ENCODE data around the gene CD9.
"Not testable (repeated sequence)": the region's sequence is repeated elsewhere in the genome, so short reads cannot be mapped to it uniquely, and the experiment has no call there.

CD9 gene

GRCh38 chr12:6200256-6201212 is at the start of gene CD9:
Gene CD9, plus strand, starts transcription at chr12:6200400. Its CDS starts 100 bp downstream, at chr12:6200500.
- no peak for DNase-seq (ENCODE audit: low read depth in 1 of 2, low spot score in 1 of 2)

GRCh38 chr12:6154730-6155459 is 45.3 kb upstream of the CD9 start:
- DNase-seq (ENCODE audit: low read depth in 1 of 2, low spot score in 1 of 2): no peak

- no peak for DNase-seq (ENCODE audit: low read depth in 1 of 2, low spot score in 1 of 2)
These were observed 42.7 kb upstream of the CD9 start for GRCh38 chr12:6157482-6157881.

- no peak for DNase-seq (ENCODE audit: low read depth in 1 of 2, low spot score in 1 of 2)
These were observed 41.9 kb upstream of the CD9 start for GRCh38 chr12:6158255-6158654.

- DNase-seq (ENCODE audit: low read depth in 1 of 2, low spot score in 1 of 2): no peak
These were observed 41.5 kb upstream of the CD9 start for GRCh38 chr12:6158749-6159148.

- not testable (repeated sequence) for DNase-seq (ENCODE audit: low read depth in 1 of 2, low spot score in 1 of 2)
These were observed 40.8 kb upstream of the CD9 start for GRCh38 chr12:6159166-6160011.

- DNase-seq (ENCODE audit: low read depth in 1 of 2, low spot score in 1 of 2): not testable (repeated sequence)
These were observed 40.1 kb upstream of the CD9 start for GRCh38 chr12:6160049-6160649.

- no peak for DNase-seq (ENCODE audit: low read depth in 1 of 2, low spot score in 1 of 2)
These were observed 38.9 kb upstream of the CD9 start for GRCh38 chr12:6161124-6161882.

GRCh38 chr12:6163416-6164060 is 36.7 kb upstream of the CD9 start:
- no peak for DNase-seq (ENCODE audit: low read depth in 1 of 2, low spot score in 1 of 2)

GRCh38 chr12:6165395-6165794 is 34.8 kb upstream of the CD9 start:
- no peak for DNase-seq (ENCODE audit: low read depth in 1 of 2, low spot score in 1 of 2)

- DNase-seq (ENCODE audit: low read depth in 1 of 2, low spot score in 1 of 2): no peak
These were observed 33.4 kb upstream of the CD9 start for GRCh38 chr12:6166808-6167207.

- peak in 1 of 2 donors; percentile 18 for DNase-seq (ENCODE audit: low read depth in 1 of 2, low spot score in 1 of 2)
These were observed 32.6 kb upstream of the CD9 start for GRCh38 chr12:6167327-6168280.

GRCh38 chr12:6171409-6172015 is 28.7 kb upstream of the CD9 start:
- DNase-seq (ENCODE audit: low read depth in 1 of 2, low spot score in 1 of 2): no peak

- DNase-seq (ENCODE audit: low read depth in 1 of 2, low spot score in 1 of 2): no peak
These were observed 28.1 kb upstream of the CD9 start for GRCh38 chr12:6172086-6172485.

GRCh38 chr12:6172862-6173261 is 27.3 kb upstream of the CD9 start:
- no peak for DNase-seq (ENCODE audit: low read depth in 1 of 2, low spot score in 1 of 2)

- DNase-seq (ENCODE audit: low read depth in 1 of 2, low spot score in 1 of 2): no peak
These were observed 22.4 kb upstream of the CD9 start for GRCh38 chr12:6177642-6178358.

- no peak for DNase-seq (ENCODE audit: low read depth in 1 of 2, low spot score in 1 of 2)
These were observed 21.0 kb upstream of the CD9 start for GRCh38 chr12:6178981-6179761.
